H1 (cell line): ENCODE measurements around the gene LRBA. TPM values are rescaled to one million over a fixed set of nuclear protein-coding genes. Genes with fewer than 3 reads are reported as not detected.

ENCODE experiments used
- RAD21 ChIP-seq, 2 experiments: IDR thresholded peaks in 1 of 2; conservative IDR thresholded peaks in 1 of 2; 2 replicates each; pipeline ENCODE4 v1.6.1; 2011; ENCODE audit warnings: low read depth in 2 of 2, low read length in 2 of 2, improper control_type of control experiment in 1 of 2, inconsistent platforms in 1 of 2, mild to moderate bottlenecking in 1 of 2, moderate library complexity in 1 of 2
- polyA plus RNA-seq, 7 experiments: library from polyadenylated mRNA; depleted of rRNA in 3 of 7; stranded (reverse) in 5 of 7; unstranded in 2 of 7; fragments of >200 nt in 5 of 7; fragments of 200-250 nt in 2 of 7; gene quantifications; 1 replicate in 5 of 7; 2 replicates in 1 of 7; 4 replicates in 1 of 7; pipeline versions ENCODE4 v1.2.1 to v1.2.3, GENCODE V29; 2011 to 2013; ENCODE audit warnings: missing spikeins in 2 of 7, mixed read lengths in 2 of 7
- total RNA-seq: library from RNA; stranded (reverse); fragmentation: NEBNext Ultra II Directional; extraction: Animal tissue kit (Norgen Biotek cat#: 25700); gene quantifications from 2 replicates; pipeline ENCODE4 v1.2.1, GENCODE V29; 2021

LRBA gene
- total and polyA plus RNA-seq, 2 of the 8 experiments (the other 6 are each of a cell fraction or from before 2014, with no cell fraction given): 54.6 to 83.2 TPM

GRCh38 chr4:150591406-150591805 is 423.7 kb downstream of the LRBA start (continued):
- TF ChIP-seq RAD21 (IDR thresholded peaks at IDR 0.05 in 1 of 2, conservative IDR thresholded peaks at IDR 0.05 in 1 of 2; ENCODE audit: low read depth in 2 of 2, low read length in 2 of 2): peak; percentile 2 to 12; a peak in 1 of 4 replicates
